ENCODE data around the gene RUNX1.

The RUNX1 gene

GRCh38 chr21:35028451-35028978 lies 20.6 kb downstream of the RUNX1 start:
- Histone ChIP-seq H3K9ac (peak overlapping the region; percentile 85), H3K4me3 (peak overlapping the region; percentile 57), H3K27ac (peak overlapping the region; percentile 96), H4K20me1 (peaks cover 33% of the 10 kb centered on the region), H3K4me1 (peaks cover 94% of the 10 kb centered on the region), H3K4me2 (peak overlapping the region; percentile 87), H3K27me3 (no peaks in the 10 kb centered on the region), H3K9me3 (peaks cover 18% of the 10 kb centered on the region), H3K36me3 (peaks cover 61% of the 10 kb centered on the region)
- no peak for TF ChIP-seq Cebpa-rat (IDR thresholded peaks at IDR 0.05)

GRCh38 chr21:35027563-35028450 lies 21.3 kb downstream of the RUNX1 start:
- peaks cover 26% of the 10 kb centered on the region for H4K20me1 ChIP-seq
- peak overlapping the region; percentile 96 for H3K27ac ChIP-seq
- H3K27me3 ChIP-seq, result no peaks in the 10 kb centered on the region
- H3K36me3 ChIP-seq, result peaks cover 61% of the 10 kb centered on the region
- H3K4me1 ChIP-seq, result peaks cover 94% of the 10 kb centered on the region
- no peak for TF ChIP-seq Cebpa-rat (IDR thresholded peaks at IDR 0.05)
- H3K9me3 ChIP-seq, result peaks cover 12% of the 10 kb centered on the region
- H3K4me2 ChIP-seq, result peak overlapping the region; percentile 87
- H3K4me3 ChIP-seq, result peak overlapping the region; percentile 57
- peak overlapping the region; percentile 85 for H3K9ac ChIP-seq

GRCh38 chr21:35026617-35027562 lies 22.2 kb downstream of the RUNX1 start:
- Histone ChIP-seq H3K27me3 (no peaks in the 10 kb centered on the region), H3K9ac (peak overlapping the region; percentile 85), H3K9me3 (peaks cover 3% of the 10 kb centered on the region; the same call in 1 of the 2 replicates), H4K20me1 (peaks cover 17% of the 10 kb centered on the region), H3K27ac (peak overlapping the region; percentile 96), H3K4me1 (peaks cover 94% of the 10 kb centered on the region), H3K4me3 (peak overlapping the region; percentile 57), H3K4me2 (peak overlapping the region; percentile 87), H3K36me3 (peaks cover 60% of the 10 kb centered on the region)
- peak; percentile 67; the same call in 1 of the 2 replicates for TF ChIP-seq Cebpa-rat (IDR thresholded peaks at IDR 0.05)

- Histone ChIP-seq H4K20me1 (peaks cover 11% of the 10 kb centered on the region), H3K36me3 (peaks cover 60% of the 10 kb centered on the region), H3K4me3 (peak overlapping the region; percentile 57), H3K9me3 (no peaks in the 10 kb centered on the region), H3K4me1 (peaks cover 96% of the 10 kb centered on the region), H3K9ac (peak overlapping the region; percentile 85), H3K4me2 (peak overlapping the region; percentile 87), H3K27me3 (no peaks in the 10 kb centered on the region), H3K27ac (peak overlapping the region; percentile 96)
- no peak for TF ChIP-seq Cebpa-rat (IDR thresholded peaks at IDR 0.05)
These were observed 23.0 kb downstream of the RUNX1 start for GRCh38 chr21:35026153-35026500.

GRCh38 chr21:35025206-35026152 lies 23.6 kb downstream of the RUNX1 start:
- peak overlapping the region; percentile 96 for H3K27ac ChIP-seq
- peaks cover 63% of the 10 kb centered on the region for H3K36me3 ChIP-seq
- peaks cover 96% of the 10 kb centered on the region for H3K4me1 ChIP-seq
- peak overlapping the region; percentile 57 for H3K4me3 ChIP-seq
- peak overlapping the region; percentile 87 for H3K4me2 ChIP-seq
- H3K27me3 ChIP-seq, result no peaks in the 10 kb centered on the region
- H3K9me3 ChIP-seq, result no peaks in the 10 kb centered on the region
- H4K20me1 ChIP-seq, result peaks cover 8% of the 10 kb centered on the region; the same call in 1 of the 2 replicates
- no peak for TF ChIP-seq Cebpa-rat (IDR thresholded peaks at IDR 0.05)
- peak overlapping the region; percentile 85 for H3K9ac ChIP-seq

GRCh38 chr21:35024513-35024912 lies 24.6 kb downstream of the RUNX1 start:
- H3K27ac ChIP-seq, result peak overlapping the region; percentile 96
- peak overlapping the region; percentile 87 for H3K4me2 ChIP-seq

GRCh38 chr21:35024071-35024420 lies 25.1 kb downstream of the RUNX1 start:
- Histone ChIP-seq H3K9ac (no peak overlapping the region), H3K4me3 (no peak overlapping the region), H3K4me2 (peak overlapping the region; percentile 87), H3K4me1 (peaks cover 96% of the 10 kb centered on the region), H3K27ac (peak overlapping the region; percentile 96), H3K27me3 (no peaks in the 10 kb centered on the region), H3K36me3 (peaks cover 66% of the 10 kb centered on the region), H4K20me1 (peaks cover 10% of the 10 kb centered on the region), H3K9me3 (no peaks in the 10 kb centered on the region)
- TF ChIP-seq Cebpa-rat (IDR thresholded peaks at IDR 0.05), result no peak

More at GRCh38 chr21:35024513-35024912, 24.6 kb downstream of the RUNX1 start:
- Histone ChIP-seq H3K4me1 (peaks cover 96% of the 10 kb centered on the region), H3K9me3 (no peaks in the 10 kb centered on the region), H3K36me3 (peaks cover 66% of the 10 kb centered on the region), H3K4me3 (no peak overlapping the region), H3K9ac (no peak overlapping the region), H4K20me1 (peaks cover 10% of the 10 kb centered on the region), H3K27me3 (no peaks in the 10 kb centered on the region)
- TF ChIP-seq Cebpa-rat (IDR thresholded peaks at IDR 0.05), result no peak; the same call in 1 of the 2 replicates

GRCh38 chr21:35023396-35024070 lies 25.6 kb downstream of the RUNX1 start:
- peak overlapping the region; percentile 87 for H3K4me2 ChIP-seq
- H3K4me1 ChIP-seq, result peaks cover 96% of the 10 kb centered on the region
- peak overlapping the region; percentile 28; the same call in 1 of the 2 replicates for H3K9ac ChIP-seq
- no peak for TF ChIP-seq Cebpa-rat (IDR thresholded peaks at IDR 0.05)
- H3K9me3 ChIP-seq, result no peaks in the 10 kb centered on the region
- peak overlapping the region; percentile 96 for H3K27ac ChIP-seq
- H3K4me3 ChIP-seq, result no peak overlapping the region
- peaks cover 15% of the 10 kb centered on the region for H4K20me1 ChIP-seq
- peaks cover 66% of the 10 kb centered on the region for H3K36me3 ChIP-seq
- H3K27me3 ChIP-seq, result no peaks in the 10 kb centered on the region

Data from BLaER1 (cell line).